22Rv1 (cell line): Measurements from ENCODE around the gene SERPINB8.

Source experiments
- H3K27ac ChIP-seq: fragments of 450-650 bp; 2 replicates; pipeline ENCODE4 v1.5.1; 2017
- ZFX ChIP-seq: fragments of 450-650 bp; IDR thresholded peaks from 2 replicates; pipeline ENCODE4 v1.6.1; 2017; ENCODE audit warnings: antibody characterized with exemption, borderline replicate concordance
- TF ChIP-seq, protein P1 (sequence below): fragments of 450-650 bp; IDR thresholded peaks from 2 replicates; pipeline ENCODE4 v1.5.1; 2017; ENCODE audit warnings: mild to moderate bottlenecking

SERPINB8 gene

DNA sequence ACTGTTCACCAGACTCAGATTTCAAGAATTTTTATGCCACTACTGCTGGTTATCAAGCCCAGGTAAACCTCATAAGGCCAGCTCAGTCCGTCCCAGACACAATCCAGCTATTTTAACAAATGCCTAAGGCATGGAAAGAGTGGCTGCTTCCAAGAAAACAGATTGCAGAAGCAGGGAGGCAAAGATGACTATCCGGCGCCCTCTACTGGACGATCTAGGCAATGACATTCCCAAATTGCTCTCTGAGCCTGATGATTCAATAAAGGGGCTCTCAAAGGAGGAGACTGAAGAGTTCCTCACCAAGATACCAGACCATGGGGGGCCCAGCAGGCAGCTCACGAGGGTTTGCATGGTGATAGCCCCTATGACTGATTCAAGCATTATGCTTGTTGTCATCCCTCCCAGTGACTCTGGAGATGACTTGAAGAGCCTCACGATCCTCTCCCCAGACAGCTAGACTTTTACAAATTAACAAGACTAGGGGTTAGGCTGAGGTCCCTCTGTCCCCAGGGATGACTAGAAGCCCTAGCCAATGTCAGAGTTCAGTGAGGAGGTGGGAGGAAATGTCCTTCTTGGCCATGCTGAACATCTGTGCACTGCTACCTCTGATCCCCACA, 25.0 kb downstream of the SERPINB8 start:
- TF ChIP-seq, protein P1, sequence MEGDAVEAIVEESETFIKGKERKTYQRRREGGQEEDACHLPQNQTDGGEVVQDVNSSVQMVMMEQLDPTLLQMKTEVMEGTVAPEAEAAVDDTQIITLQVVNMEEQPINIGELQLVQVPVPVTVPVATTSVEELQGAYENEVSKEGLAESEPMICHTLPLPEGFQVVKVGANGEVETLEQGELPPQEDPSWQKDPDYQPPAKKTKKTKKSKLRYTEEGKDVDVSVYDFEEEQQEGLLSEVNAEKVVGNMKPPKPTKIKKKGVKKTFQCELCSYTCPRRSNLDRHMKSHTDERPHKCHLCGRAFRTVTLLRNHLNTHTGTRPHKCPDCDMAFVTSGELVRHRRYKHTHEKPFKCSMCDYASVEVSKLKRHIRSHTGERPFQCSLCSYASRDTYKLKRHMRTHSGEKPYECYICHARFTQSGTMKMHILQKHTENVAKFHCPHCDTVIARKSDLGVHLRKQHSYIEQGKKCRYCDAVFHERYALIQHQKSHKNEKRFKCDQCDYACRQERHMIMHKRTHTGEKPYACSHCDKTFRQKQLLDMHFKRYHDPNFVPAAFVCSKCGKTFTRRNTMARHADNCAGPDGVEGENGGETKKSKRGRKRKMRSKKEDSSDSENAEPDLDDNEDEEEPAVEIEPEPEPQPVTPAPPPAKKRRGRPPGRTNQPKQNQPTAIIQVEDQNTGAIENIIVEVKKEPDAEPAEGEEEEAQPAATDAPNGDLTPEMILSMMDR, result peak; percentile 88
- no peak for TF ChIP-seq ZFX
- no peak overlapping the region for H3K27ac ChIP-seq

DNA sequence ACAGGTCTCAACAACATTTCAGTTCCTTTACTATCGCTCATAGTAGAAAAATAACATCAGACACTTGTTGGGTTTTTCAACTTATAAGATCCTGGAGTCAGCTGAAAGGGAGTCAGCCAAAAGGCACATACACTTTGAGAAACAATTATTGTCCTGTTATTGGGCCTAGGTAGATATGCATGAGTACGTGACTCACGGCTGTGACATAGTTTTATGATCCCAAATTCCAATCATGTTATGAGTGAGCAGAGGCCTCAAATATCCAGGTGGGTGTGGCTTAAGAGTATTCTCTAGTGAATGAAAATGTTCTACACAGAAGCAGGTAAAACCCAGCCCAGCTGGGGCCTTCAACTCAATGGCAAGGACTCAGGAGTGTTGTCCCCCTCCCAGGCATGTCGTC, 27.2 kb downstream of the SERPINB8 start:
- H3K27ac ChIP-seq, result no peak overlapping the region
- TF ChIP-seq, protein P1, result no peak
- no peak for TF ChIP-seq ZFX

DNA sequence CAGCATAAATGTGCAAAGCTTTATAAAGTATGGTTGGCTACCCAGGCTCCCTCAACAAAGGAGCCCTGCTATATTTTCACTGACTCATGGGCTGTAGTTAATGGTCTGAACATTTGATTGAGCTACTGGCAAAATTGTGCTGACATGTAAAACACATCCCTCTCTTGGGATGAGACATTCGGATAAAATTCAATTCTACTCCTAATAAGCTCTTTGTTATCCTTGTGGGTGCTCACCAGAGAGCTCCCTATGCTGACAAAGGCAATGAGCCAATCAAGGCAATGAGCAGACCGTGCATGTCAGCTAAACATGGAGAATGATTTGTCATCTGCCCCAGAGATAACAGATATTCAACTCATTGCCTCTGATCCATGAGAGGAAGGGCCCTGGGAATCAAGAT, 27.7 kb downstream of the SERPINB8 start:
- H3K27ac ChIP-seq, result no peak overlapping the region
- TF ChIP-seq ZFX, result no peak
- TF ChIP-seq, protein P1, result no peak

DNA sequence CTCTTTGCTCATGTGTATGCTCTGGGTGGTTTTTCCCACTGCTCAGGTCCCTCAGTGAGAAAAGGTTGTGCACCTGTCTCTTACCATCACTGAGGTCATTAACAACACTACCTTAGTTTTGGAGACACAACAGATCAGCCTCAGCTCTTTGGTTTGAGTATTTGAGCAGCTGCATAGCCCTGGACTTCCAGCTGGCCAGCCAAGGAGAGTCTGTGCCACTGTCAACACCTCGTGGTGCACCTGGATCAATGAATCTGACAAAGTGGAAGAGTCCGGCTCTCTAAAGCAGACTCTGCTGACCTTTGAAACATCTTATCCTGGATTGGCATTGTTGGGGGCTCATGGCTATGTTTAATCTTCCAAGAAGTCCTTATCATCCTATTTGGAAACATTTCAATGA, 30.0 kb downstream of the SERPINB8 start:
- TF ChIP-seq, protein P1, result no peak
- H3K27ac ChIP-seq, result no peak overlapping the region

DNA sequence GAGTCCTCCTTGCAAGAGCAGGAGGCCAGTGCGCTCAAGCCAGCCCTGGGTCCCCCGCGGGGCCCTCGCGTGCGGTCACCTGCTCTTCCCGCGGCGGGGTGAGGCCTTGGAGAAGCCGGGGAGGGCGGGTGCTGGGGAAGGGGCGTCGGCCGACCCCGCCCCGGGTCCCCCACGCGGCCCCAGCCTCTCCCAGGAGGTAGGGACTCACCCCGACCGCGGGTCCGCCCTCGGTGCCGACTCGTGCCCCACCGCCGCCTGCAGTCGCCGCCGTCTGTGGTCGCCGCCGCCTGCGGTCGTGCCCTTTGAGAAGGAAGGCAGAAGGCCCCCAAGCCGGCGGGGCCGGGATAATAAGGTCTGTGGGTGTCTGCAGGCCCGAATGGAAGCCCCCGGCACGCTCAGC, 32.7 kb downstream of the SERPINB8 start:
- TF ChIP-seq, protein P1, result no peak
- no peak for TF ChIP-seq ZFX
- no peak overlapping the region for H3K27ac ChIP-seq

DNA sequence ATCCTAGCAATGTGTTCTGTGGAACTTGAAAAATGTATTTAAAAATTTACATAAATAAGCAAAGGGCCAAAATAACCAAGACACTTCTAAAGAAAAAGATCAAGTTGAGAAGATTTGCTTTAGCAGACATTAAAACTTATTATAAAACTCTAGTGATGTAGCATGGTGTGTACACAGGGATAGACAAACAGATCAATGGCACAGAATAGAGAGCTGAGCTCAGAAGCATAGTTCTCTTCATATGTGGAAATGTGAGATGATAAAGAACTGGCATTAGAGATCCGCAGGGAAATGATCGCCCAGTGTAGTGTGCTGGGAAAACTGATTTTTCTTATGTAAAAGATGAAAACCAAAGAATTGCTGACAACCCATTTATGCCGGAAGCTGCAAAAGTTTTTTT, 39.4 kb downstream of the SERPINB8 start:
- no peak overlapping the region for H3K27ac ChIP-seq
- no peak for TF ChIP-seq ZFX
- TF ChIP-seq, protein P1, result no peak

DNA sequence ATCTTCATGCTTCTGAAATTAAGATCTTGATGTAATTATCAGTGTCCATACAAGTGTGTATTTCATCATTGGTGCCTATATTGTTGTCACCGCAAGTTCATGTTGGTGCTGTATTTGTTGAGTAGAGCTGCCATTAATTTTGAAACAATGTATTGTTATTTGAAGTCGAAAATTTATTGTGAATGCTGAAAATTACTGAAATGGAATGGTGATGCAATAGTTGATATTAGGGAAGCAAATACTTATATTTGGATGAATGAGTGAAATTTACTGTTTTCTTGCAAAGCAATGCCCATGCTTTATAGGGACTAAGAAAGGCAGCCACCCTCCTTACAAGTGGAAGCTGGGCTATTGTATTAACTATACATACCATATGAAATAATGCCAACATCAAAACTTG, 41.6 kb downstream of the SERPINB8 start:
- TF ChIP-seq, protein P1, result no peak
- no peak for TF ChIP-seq ZFX
- no peak overlapping the region for H3K27ac ChIP-seq
